T-helper 1 cell treated with Interleukin-12 subunit alpha and Interleukin-12 subunit beta and Interleukin-4 antibody, amounts not matched to agents 30 μg/mL and 1 μg/mL, for 36 hours (primary cell): ENCODE results near the gene BMP4.

Experiments
- H3K27ac Mint-ChIP-seq: one replicate; pipeline ENCODE4 v1.8.0; 2021; ENCODE audit warnings: mild to moderate bottlenecking, mixed read lengths
- H3K27me3 Mint-ChIP-seq: one replicate; pipeline ENCODE4 v1.8.0; 2021; ENCODE audit warnings: low read depth, mixed read lengths
- H3K36me3 Mint-ChIP-seq: one replicate; pipeline ENCODE4 v1.8.0; 2021; ENCODE audit warnings: low read depth, mixed read lengths
- H3K4me1 Mint-ChIP-seq: one replicate; pipeline ENCODE4 v1.8.0; 2021; ENCODE audit warnings: low read depth, mixed read lengths
- H3K4me3 Mint-ChIP-seq: one replicate; pipeline ENCODE4 v1.8.0; 2021; ENCODE audit warnings: mild to moderate bottlenecking, moderate library complexity, mixed read lengths
- H3K9me3 Mint-ChIP-seq: one replicate; pipeline ENCODE4 v1.8.0; 2021; ENCODE audit warnings: mixed read lengths

BMP4 gene

GRCh38 chr14:53908416-53908815 lies 48.2 kb downstream of the BMP4 start:
- Mint-ChIP-seq H3K4me1 (no peaks in the 10 kb centered on the region), H3K27me3 (no peaks in the 10 kb centered on the region), H3K4me3 (no peak overlapping the region), H3K27ac (no peak overlapping the region), H3K9me3 (peaks cover 4% of the 10 kb centered on the region), H3K36me3 (no peaks in the 10 kb centered on the region)

GRCh38 chr14:53902307-53902706 lies 54.3 kb downstream of the BMP4 start:
- Mint-ChIP-seq H3K9me3 (peaks cover 4% of the 10 kb centered on the region), H3K27me3 (no peaks in the 10 kb centered on the region), H3K4me3 (no peak overlapping the region)

GRCh38 chr14:53900499-53900898 lies 56.1 kb downstream of the BMP4 start:
- H3K9me3 Mint-ChIP-seq: peaks cover 4% of the 10 kb centered on the region
- no peaks in the 10 kb centered on the region for H3K27me3 Mint-ChIP-seq
- H3K36me3 Mint-ChIP-seq: no peaks in the 10 kb centered on the region
- H3K27ac Mint-ChIP-seq: no peak overlapping the region
- H3K4me3 Mint-ChIP-seq: no peak overlapping the region
- H3K4me1 Mint-ChIP-seq: no peaks in the 10 kb centered on the region

More at GRCh38 chr14:53902307-53902706, 54.3 kb downstream of the BMP4 start:
- Mint-ChIP-seq H3K36me3 (no peaks in the 10 kb centered on the region), H3K4me1 (no peaks in the 10 kb centered on the region), H3K27ac (no peak overlapping the region)
